ENCODE measurements around the gene CACNA1I.

- TF ChIP-seq CTCF (IDR thresholded peaks at IDR 0.05) (no peak), POLR2A (IDR thresholded peaks at IDR 0.05) (no peak)
Measured at GRCh38 chr22:39525658-39525975, 44.9 kb upstream of the CACNA1I start.
